K562 (cell line): ENCODE results near the gene ALG6. TPM values are rescaled to one million over a fixed set of nuclear protein-coding genes. Genes with fewer than 3 reads are reported as not detected.

ENCODE experiments used
- ATAC-seq: fragments of 200-7000 bp; cut with Tn5 transposase; 3 replicates; pipeline ENCODE4 v1.9.1; 2020; ENCODE audit warnings: moderate library complexity
- BruUV-seq: library from RNA; stranded (reverse); fragments of 400-500 nt; replicated peaks from 2 replicates; lab custom pipeline; 2021; lab: Mats Ljungman, UMichigan
- CTCF ChIA-PET: fragments of 300-600 bp; formaldehyde crosslinking; extraction: SDS; loops from one replicate; lab custom pipeline; 2021; ENCODE audit warnings: low intra/inter-chr PET ratio; lab: Yijun Ruan, JAX
- POLR2A ChIA-PET: fragments of 300-600, 350-650 bp; sonication (Branson Sonifier 250); formaldehyde crosslinking; extraction: SDS; loops from one replicate; lab custom pipeline; 2021; ENCODE audit warnings: antibody characterized with exemption, inconsistent platforms; lab: Yijun Ruan, JAX
- DNase-seq, 4 experiments: peaks; one replicate each; pipeline versions ENCODE4 v3.0.0 to v3.0.0-alpha.2; 2011 to 2018; ENCODE audit warnings: low spot score in 3 of 4, mixed read lengths in 3 of 4; ENCODE audit errors: extremely low read depth in 1 of 4
- FAIRE-seq: peaks from 2 replicates; lab custom pipeline; 2011; peaks lifted over from hg19 to GRCh38; lab: Jason Lieb, UNC
- H2AFZ ChIP-seq: 2 replicates; pipeline ENCODE4 v1.6.0; 2011; ENCODE audit warnings: low read depth, low read length, control low read depth, inconsistent platforms
- H3K27ac ChIP-seq: fragments of 200-600 bp; 3 replicates; pipeline ENCODE4 v1.8.0; 2011; ENCODE audit warnings: low read depth, mild to moderate bottlenecking, control low read depth, inconsistent platforms, low read length, moderate library complexity, mixed read lengths; ENCODE audit errors: extremely low read depth
- H3K27me3 ChIP-seq, 2 experiments: fragments of 300-600 bp in 1 of 2; 2 replicates in 1 of 2; 3 replicates in 1 of 2; pipeline versions ENCODE4 v1.6.0 to v1.8.0; 2011; ENCODE audit warnings: inconsistent platforms in 2 of 2, low read length in 2 of 2, mild to moderate bottlenecking in 1 of 2, mixed read lengths in 1 of 2, moderate library complexity in 1 of 2; ENCODE audit not compliant: control insufficient read depth in 2 of 2, insufficient read depth in 2 of 2
- H3K36me3 ChIP-seq: fragments of 300-600 bp; 3 replicates; pipeline ENCODE4 v1.8.0; 2011; ENCODE audit warnings: mild to moderate bottlenecking, low read length, inconsistent platforms; ENCODE audit not compliant: control insufficient read depth, insufficient read depth
- H3K4me1 ChIP-seq, 2 experiments: fragments of 200-600 bp in 1 of 2; replicated peaks in 1 of 2; 2 replicates in 1 of 2; 3 replicates in 1 of 2; pipeline versions ENCODE4 v1.5.1 to v1.8.0; 2011; ENCODE audit warnings: inconsistent platforms in 2 of 2, low read length in 2 of 2, mild to moderate bottlenecking in 1 of 2, mixed read lengths in 1 of 2, moderate library complexity in 1 of 2; ENCODE audit not compliant: control insufficient read depth in 2 of 2, insufficient read depth in 2 of 2
- H3K4me2 ChIP-seq: 2 replicates; pipeline ENCODE4 v1.6.1; 2011; ENCODE audit warnings: low read length, control low read depth, inconsistent platforms, mixed read lengths; ENCODE audit not compliant: insufficient read depth
- H3K4me3 ChIP-seq: fragments of 200-600 bp; sonication (generic), shearing (Covaris generic); 2 replicates; pipeline ENCODE4 v1.5.1; 2016; ENCODE audit warnings: control low read depth, inconsistent platforms
- H3K79me2 ChIP-seq: fragments of 200-600 bp; 3 replicates; pipeline ENCODE4 v1.8.0; 2011; ENCODE audit warnings: low read length, inconsistent platforms; ENCODE audit not compliant: control insufficient read depth, insufficient read depth
- H3K9ac ChIP-seq, 2 experiments: 2 replicates each; pipeline versions ENCODE4 v1.6.0 to v1.6.1; 2011; ENCODE audit warnings: low read depth in 2 of 2, low read length in 2 of 2, control low read depth in 1 of 2, inconsistent platforms in 1 of 2, mild to moderate bottlenecking in 1 of 2, mixed read lengths in 1 of 2; ENCODE audit not compliant: insufficient read depth in 1 of 2
- H3K9me1 ChIP-seq: one replicate; pipeline ENCODE4 v1.6.0; 2011; ENCODE audit warnings: inconsistent platforms, mild to moderate bottlenecking, low read length, moderate library complexity; ENCODE audit not compliant: control insufficient read depth, insufficient read depth
- H3K9me3 ChIP-seq: replicated peaks from 2 replicates; pipeline ENCODE4 v1.5.1; 2011; ENCODE audit warnings: low read depth, low read length, inconsistent platforms; ENCODE audit not compliant: control insufficient read depth, insufficient read depth
- H4K20me1 ChIP-seq: replicated peaks from 2 replicates; pipeline ENCODE4 v1.6.1; 2011; ENCODE audit warnings: low read length, inconsistent platforms, mixed read lengths; ENCODE audit not compliant: control insufficient read depth, insufficient read depth
- BCL6 ChIP-seq: fragments of 250-450 bp; sonication (Bioruptor Pico); IDR thresholded peaks from 2 replicates; pipeline ENCODE4 v1.4.0; 2020
- FOXJ3 ChIP-seq: sonication (generic); formaldehyde crosslinking; IDR thresholded peaks from 2 replicates; pipeline ENCODE4 v1.4.0; 2020; ENCODE audit warnings: mild to moderate bottlenecking, missing genetic modification reagents
- HDAC3 ChIP-seq: fragments of 450-650 bp; IDR thresholded peaks from 2 replicates; pipeline ENCODE4 v1.6.1; 2018; ENCODE audit warnings: borderline replicate concordance, mild to moderate bottlenecking, moderate library complexity; ENCODE audit not compliant: partially characterized antibody
- HIVEP1 ChIP-seq: fragments of 250-450 bp; sonication (Bioruptor Pico); IDR thresholded peaks from 2 replicates; pipeline ENCODE4 v1.4.0; 2020; ENCODE audit warnings: mild to moderate bottlenecking
- HOXB6 ChIP-seq: fragments of 250-450 bp; sonication (Bioruptor Pico); IDR thresholded peaks from 2 replicates; pipeline ENCODE4 v1.5.1; 2022; ENCODE audit warnings: mild to moderate bottlenecking, borderline replicate concordance
- KDM1A ChIP-seq, 2 experiments: fragments of 450-650 bp; IDR thresholded peaks; 2 replicates each; pipeline ENCODE4 v1.6.1; 2016; ENCODE audit warnings: mild to moderate bottlenecking in 2 of 2
- OTX1 ChIP-seq: fragments of 450-650 bp; formaldehyde crosslinking; IDR thresholded peaks from 2 replicates; pipeline ENCODE4 v1.4.0; 2022; ENCODE audit warnings: mild to moderate bottlenecking
- RBM17 ChIP-seq: fragments of 200-400 bp; formaldehyde crosslinking; IDR thresholded peaks from 2 replicates; pipeline ENCODE4 v1.6.1; 2017; ENCODE audit warnings: low read depth, mild to moderate bottlenecking, low read length, borderline replicate concordance
- RBM39 ChIP-seq: fragments of 200-400 bp; formaldehyde crosslinking; optimal IDR thresholded peaks from 2 replicates; pipeline ENCODE3; 2018; ENCODE audit warnings: low read depth, low read length
- RFX1 ChIP-seq: fragments of 450-650 bp; IDR thresholded peaks from 2 replicates; pipeline ENCODE4 v1.6.1; 2016; ENCODE audit warnings: mild to moderate bottlenecking, moderate library complexity
- RREB1 ChIP-seq: fragments of 250-450 bp; sonication (Bioruptor Pico); IDR thresholded peaks from 2 replicates; pipeline ENCODE4 v1.4.0; 2020
- SAP30 ChIP-seq: fragments of 200-600 bp; sonication (generic); IDR thresholded peaks from 2 replicates; pipeline ENCODE4 v1.6.1; 2012; ENCODE audit warnings: borderline replicate concordance, low read depth, mild to moderate bottlenecking, moderate library complexity, low read length, control low read depth, inconsistent platforms; ENCODE audit not compliant: insufficient read depth, poor library complexity, severe bottlenecking
- SP2 ChIP-seq: IDR thresholded peaks from 2 replicates; pipeline ENCODE4 v1.6.1; 2011; ENCODE audit warnings: mild to moderate bottlenecking, low read depth, low read length, moderate library complexity; ENCODE audit not compliant: poor library complexity, severe bottlenecking; ENCODE audit errors: extremely low read depth
- TAF7 ChIP-seq: fragments of 450-650 bp; IDR thresholded peaks from 2 replicates; pipeline ENCODE4 v1.6.1; 2016; ENCODE audit warnings: missing genetic modification characterization, missing compliant biosample characterization
- ZNF76 ChIP-seq: fragments of 250-450 bp; sonication (Bioruptor Pico); IDR thresholded peaks from 2 replicates; pipeline ENCODE4 v1.4.0; 2020; ENCODE audit warnings: mild to moderate bottlenecking, moderate library complexity, borderline replicate concordance
- WGBS: fragments of 100-300 bp; shearing (Covaris generic); methylation state at CpG from one replicate; pipeline ENCODE4 v1.1.6; 2016; ENCODE audit warnings: low coverage, mixed read lengths; ENCODE audit not compliant: insufficient coverage; ENCODE audit errors: missing lambda C conversion rate; 5-methylcytosine and 5-hydroxymethylcytosine counted together
- in situ Hi-C: fragments of 300-500 bp; cut with MboI; formaldehyde crosslinking; loops from 4 replicates; pipeline ENCODE4 v1.15.0; 2018; ENCODE audit warnings: inconsistent platforms, mixed read lengths
- intact Hi-C: fragments of 100-400 bp; cut with micrococcal nuclease; formaldehyde crosslinking; loops from 2 replicates; pipeline ENCODE4 v1.14.2; 2022
- polyA plus RNA-seq, 8 experiments: library from polyadenylated mRNA; depleted of rRNA in 4 of 8; stranded (reverse) in 5 of 8; unstranded in 3 of 8; fragments of >200 nt; fragmentation: Nextera tagmentation in 2 of 8; fragmentation: Illumina TruSeq in 1 of 8; extraction: Ambion mirVana in 2 of 8; extraction: Trizol in 1 of 8; gene quantifications; 2 replicates each; pipeline versions ENCODE4 v1.2.1 to v1.2.3, GENCODE V29; 2011 to 2014; ENCODE audit warnings: inconsistent platforms in 1 of 8, missing spikeins in 1 of 8
- total RNA-seq, 7 experiments: library from RNA; depleted of rRNA in 6 of 7; stranded (reverse); fragments of >200 nt in 6 of 7; fragmentation: Illumina TruSeq in 2 of 7; extraction: Trizol in 2 of 7; gene quantifications; 2 replicates each; pipeline versions ENCODE4 v1.2.1 to v1.2.3, GENCODE V29; 2011 to 2021; ENCODE audit warnings: low replicate concordance in 1 of 7
- TF ChIP-seq, protein P1 (sequence below): sonication (generic); formaldehyde crosslinking; IDR thresholded peaks from 2 replicates; pipeline ENCODE4 v1.8.0; 2022; ENCODE audit warnings: mild to moderate bottlenecking, missing genetic modification reagents, borderline replicate concordance

The ALG6 gene
- total and polyA plus RNA-seq, 9 of the 15 experiments (the other 6 are each of a cell fraction or from before 2014, with no cell fraction given) = 14.6 to 35.7 (median 23.3) TPM

- no peaks in the 10 kb centered on the region for H3K4me1 ChIP-seq
- POLR2A ChIA-PET = interaction anchor here (0.7 kb wide), 1 partner anchor 11 kb away, joined by 3 read pairs; no protein-coding TSS in a partner anchor
- H3K27me3 ChIP-seq = no peaks in the 10 kb centered on the region
- CTCF ChIA-PET = no interaction called here
- intact Hi-C loops (no loop called here), in situ Hi-C loops (no loop called here)
- 70% methylated on average over 4 of the region's 4 CpGs for WGBS
- H3K9me3 ChIP-seq = no peaks in the 10 kb centered on the region
- no peaks in the 10 kb centered on the region for H4K20me1 ChIP-seq
- BruUV-seq = no TSS peak
- no peaks in the 10 kb centered on the region for H3K9me1 ChIP-seq
- H3K4me2 ChIP-seq = no peak overlapping the region
- DNase-seq (no peak), ATAC-seq (no peak)
- H3K36me3 ChIP-seq = peaks cover 9% of the 10 kb centered on the region; the same call in 2 of the 3 replicates
- H3K79me2 ChIP-seq = no peaks in the 10 kb centered on the region
- H2AFZ ChIP-seq = no peak overlapping the region
- no peak overlapping the region for H3K9ac ChIP-seq
- TF ChIP-seq ZNF76 (CRISPR knock-in tag) = no peak
- TF ChIP-seq KDM1A (IDR thresholded peaks at IDR 0.05) = no peak
- TF ChIP-seq, protein P1, sequence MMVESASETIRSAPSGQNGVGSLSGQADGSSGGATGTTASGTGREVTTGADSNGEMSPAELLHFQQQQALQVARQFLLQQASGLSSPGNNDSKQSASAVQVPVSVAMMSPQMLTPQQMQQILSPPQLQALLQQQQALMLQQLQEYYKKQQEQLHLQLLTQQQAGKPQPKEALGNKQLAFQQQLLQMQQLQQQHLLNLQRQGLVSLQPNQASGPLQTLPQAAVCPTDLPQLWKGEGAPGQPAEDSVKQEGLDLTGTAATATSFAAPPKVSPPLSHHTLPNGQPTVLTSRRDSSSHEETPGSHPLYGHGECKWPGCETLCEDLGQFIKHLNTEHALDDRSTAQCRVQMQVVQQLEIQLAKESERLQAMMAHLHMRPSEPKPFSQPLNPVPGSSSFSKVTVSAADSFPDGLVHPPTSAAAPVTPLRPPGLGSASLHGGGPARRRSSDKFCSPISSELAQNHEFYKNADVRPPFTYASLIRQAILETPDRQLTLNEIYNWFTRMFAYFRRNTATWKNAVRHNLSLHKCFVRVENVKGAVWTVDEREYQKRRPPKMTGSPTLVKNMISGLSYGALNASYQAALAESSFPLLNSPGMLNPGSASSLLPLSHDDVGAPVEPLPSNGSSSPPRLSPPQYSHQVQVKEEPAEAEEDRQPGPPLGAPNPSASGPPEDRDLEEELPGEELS = no peak
- no peak for TF ChIP-seq BCL6 (CRISPR knock-in tag)
- TF ChIP-seq HOXB6 (CRISPR knock-in tag) = no peak
- no peak for TF ChIP-seq RREB1 (CRISPR knock-in tag)
- no peak for TF ChIP-seq SP2
- no peak for TF ChIP-seq OTX1
- no peak for TF ChIP-seq FOXJ3 (CRISPR knock-in tag)
- no peak for TF ChIP-seq TAF7
- TF ChIP-seq RFX1 = no peak
- no peak for TF ChIP-seq RBM17
- TF ChIP-seq RBM39 = no peak
- TF ChIP-seq SAP30 = no peak
- TF ChIP-seq HIVEP1 (CRISPR knock-in tag) = no peak
- no peak for TF ChIP-seq HDAC3
- TF ChIP-seq, all 486 proteins: peak for 0
- FAIRE-seq = no peak
- H3K27ac ChIP-seq = no peak overlapping the region
- H3K4me3 ChIP-seq = no peak overlapping the region
These were observed 40.9 kb downstream of the ALG6 start for GRCh38 chr1:63408331-63408730.
